GM19397 (cell line): Measurements from ENCODE around the gene TLR10.
A peak's percentile ranks its signal among the peaks of the same experiment; 100 is the strongest.
"Not testable (repeated sequence)": the region's sequence is repeated elsewhere in the genome, so short reads cannot be mapped to it uniquely, and the experiment has no call there.

Experiments used
- ATAC-seq: cut with Tn5 transposase; IDR thresholded peaks from one replicate; pipeline ENCODE4 v1.9.1; 2021; ENCODE audit warnings: mild to moderate bottlenecking, moderate library complexity; ENCODE audit not compliant: unreplicated experiment

The TLR10 gene

DNA sequence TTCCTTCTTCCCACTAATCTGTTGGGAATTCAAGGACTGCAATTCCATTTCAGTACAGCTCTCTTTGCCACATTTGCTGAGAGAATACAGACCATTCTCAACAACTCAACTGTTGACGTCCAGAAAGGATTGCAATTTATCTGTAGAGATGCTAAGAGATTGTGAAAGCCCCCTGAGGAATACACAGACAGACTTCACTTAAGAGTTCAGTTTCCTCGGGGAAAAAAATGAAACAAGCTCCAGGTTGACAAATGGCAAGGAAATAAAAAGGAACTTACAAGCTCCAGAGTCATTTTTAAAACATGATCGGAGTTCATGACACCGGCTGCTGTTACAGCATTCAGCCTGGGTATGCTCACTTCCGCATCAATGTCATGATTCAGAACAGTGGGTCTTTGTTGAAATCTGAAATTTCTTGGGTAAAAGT is 13.8 kb downstream of the TLR10 start:
- ATAC-seq = no peak

DNA sequence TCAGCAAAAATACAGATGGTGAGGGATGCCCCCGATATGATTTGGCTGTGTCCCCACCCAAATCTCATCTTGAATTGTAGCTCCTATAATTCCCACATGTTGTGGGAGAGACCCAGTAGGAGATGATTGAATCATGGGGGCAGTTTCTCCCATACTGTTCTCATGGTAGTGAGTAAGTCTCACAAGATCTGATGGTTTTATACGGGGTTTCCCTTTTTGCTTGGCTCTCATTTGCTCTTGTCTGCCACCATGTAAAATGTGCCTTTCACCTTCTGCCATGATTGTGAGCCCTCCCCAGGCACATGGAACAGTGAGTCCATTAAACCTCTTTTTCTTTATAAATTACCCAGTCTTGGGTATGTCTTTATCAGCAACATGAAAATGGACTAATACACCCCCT is 15.8 kb downstream of the TLR10 start:
- ATAC-seq = not testable (repeated sequence)

DNA sequence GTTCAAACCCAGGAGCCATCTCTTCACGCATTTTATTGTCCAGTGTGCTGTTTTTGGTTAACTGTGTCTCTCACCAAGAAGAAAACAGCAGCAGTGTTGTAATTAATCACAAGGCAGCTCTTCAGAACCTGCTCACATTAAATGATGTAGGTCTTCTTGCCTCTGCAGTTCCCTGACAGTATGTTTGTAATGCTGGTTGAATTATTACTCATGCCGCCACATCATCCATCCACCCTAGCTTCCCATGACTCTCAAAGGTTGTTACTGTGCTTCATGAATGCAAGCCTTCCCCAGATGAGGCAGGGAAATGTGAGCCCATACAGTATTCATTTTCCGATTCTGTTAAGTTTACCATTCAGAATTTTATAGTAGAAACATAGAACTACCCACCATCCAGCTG is 17.4 kb downstream of the TLR10 start:
- ATAC-seq = no peak

DNA sequence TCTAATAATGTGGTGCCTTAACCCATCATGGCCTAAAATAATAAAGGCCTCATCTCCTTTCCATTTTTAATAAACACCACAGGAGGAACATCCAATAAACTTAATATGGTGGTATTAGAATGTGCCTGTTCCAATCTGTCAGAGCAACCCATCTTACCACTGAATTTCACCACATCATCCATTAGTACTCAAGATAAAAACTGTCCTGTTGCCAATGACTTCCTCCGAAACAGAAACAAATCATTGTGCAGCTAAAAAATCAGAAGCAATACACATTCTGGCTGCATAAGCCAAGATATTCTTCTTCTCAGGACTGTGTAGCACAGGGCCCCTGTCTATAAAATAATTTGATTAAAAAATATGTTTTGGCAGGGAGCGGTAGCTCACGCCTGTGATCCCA is 18.5 kb downstream of the TLR10 start:
- ATAC-seq = no peak

DNA sequence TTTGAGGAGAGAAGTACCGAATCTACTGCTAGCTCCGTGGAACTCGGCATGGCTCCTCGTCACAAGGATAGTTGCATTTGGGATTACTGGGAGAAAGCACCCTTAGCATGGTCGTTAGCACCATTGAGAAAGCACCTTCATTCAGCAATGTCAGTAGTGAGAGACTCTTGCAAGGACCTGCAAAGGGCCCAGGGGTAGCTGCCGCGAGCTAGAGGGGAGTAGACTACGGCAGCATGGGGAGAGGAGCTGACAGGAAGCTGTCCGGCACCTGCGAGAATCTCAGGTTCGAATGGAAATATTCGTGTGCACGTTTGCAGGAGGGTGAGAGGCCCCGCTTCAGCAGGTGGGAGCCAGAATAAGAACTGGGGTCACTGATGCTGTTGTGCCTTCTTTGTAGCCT is 20.2 kb downstream of the TLR10 start:
- no peak for ATAC-seq

DNA sequence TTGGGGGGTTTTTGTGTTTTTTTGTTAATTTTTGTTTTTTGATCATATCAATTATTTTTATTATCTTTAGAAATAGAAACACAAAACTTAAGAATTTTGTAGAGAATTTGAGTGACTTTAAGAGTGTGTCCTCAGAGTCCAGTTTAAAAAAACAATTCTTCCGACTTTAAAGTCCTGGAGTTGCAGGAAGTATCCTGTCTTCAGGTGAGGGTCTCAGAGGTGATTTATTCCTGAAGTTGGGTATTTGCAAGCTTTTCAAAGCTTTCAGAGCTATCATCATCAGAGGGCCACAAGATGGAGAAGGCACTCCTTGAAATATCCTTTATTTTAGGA is 23.0 kb downstream of the TLR10 start:
- no peak for ATAC-seq

DNA sequence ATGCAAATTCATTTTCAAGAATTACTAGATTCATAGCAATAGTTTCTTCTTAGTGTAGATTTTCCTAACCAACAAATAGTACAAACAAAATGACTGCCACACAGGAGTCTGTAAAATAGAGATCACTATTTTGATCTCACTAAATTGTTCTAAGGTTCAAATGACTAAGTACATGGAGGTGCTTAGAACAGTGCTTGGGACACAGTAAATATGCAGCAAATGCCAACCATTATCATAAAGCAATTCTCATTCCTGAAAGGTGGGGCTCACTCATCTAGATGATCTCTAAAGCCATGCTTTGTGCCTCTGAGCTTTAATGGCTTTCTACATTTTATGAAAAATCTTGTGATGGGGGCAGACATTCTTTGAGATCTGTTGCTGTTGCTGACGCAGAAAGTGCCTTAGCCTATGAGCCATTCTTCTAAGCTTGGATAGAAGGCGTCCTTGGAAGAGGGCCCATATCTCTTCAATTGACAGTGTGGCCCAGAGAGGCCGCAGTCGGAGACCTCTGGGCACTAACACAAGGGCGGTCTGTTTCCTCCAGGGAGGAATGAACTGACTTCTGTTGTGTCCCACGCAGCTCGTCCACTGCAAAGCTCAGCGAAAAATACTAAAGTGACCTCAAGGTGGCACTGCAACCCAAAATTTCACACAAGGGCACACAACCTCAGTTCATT is 23.5 kb downstream of the TLR10 start:
- ATAC-seq = no peak

DNA sequence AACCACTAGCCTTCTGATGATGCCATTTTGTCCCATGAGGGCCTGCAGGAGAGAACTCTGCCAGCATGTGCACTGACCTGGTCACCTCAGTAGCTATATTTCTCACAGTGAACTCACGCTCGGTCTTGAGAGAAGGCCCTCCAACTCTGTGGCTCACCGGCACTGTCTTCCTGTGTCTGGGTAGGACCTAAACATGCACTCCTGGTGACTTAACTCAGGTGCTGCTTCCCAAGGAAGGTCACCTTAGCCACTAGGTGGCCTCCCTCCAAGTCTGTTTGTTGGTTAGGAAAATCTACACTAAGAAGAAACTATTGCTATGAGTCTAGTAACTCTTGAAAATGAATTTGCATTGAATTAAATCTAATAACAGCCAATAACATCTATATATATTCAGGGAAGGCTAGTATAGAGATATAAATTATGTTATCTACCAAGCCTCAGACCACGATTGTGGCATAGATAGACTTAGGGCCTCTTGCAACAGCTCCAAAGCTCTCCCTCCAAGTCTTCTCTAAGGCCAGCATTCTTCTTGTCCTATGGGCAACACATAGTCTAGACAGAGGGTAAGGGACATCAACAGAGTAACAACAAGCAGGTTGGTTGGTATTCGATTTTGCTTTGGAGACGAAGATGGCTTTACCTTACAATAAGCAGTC is 24.7 kb downstream of the TLR10 start:
- ATAC-seq = no peak

DNA sequence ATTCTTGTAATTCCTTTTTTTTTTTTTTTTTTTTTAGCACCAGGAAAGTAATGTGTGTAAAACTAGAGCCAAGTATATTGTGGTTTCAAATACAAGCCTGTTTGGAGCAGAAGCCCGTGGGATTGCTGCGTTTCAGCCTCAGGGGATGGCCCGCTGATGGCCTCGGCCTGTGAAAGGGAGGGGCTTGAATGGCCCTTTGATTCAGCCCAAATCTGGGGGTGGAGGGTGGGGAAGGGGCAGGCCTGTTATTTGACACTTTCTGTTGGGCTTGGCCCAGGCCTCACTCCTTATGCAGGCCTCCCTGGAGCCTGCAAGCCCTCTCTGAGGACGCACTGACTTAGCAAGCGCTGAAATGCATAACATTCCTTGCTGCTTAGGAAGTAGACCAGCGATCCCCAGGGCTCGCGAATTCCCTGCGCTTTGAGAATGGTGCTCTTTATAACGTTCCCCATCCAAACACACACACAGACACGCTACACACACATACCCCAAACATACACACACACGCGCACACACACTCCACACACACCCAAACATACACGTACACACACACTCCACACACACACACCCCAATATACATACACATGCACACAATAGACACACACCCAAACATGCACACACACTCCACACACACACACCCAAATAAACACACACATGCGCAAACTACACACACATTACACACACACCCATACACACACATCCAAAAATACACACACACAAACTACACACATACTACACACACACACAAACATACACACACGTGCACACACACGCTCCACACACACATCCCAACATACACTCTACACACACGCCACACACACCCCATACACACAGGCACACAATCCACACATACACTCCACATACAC is 29.6 kb downstream of the TLR10 start:
- no peak for ATAC-seq

DNA sequence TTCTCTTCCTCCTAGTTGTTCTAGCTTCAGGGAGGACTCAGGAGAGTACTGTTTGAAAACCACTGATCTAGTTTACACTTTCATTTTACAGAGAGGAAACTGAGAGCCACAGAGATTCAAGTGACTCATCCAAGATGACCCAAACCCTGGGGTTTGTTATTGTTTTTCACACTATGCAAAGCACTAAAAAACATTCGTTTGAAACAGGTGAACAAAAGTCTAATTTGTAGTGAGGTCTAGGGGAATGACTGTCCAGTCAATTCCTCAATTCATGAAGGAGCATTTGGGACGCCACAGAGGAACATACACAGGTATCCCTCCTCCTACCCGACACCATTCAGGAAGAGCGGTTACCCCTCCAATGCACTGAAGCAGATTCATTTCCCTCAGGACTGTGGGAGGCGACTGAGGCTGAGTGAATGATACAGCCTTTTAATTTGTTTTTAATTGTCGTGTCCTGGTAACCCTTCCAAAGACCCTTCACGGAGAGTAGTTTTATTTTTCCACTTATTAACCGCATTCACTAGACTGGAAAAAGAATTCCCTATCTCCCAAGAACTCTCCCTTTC is 30.3 kb downstream of the TLR10 start:
- ATAC-seq = peak; percentile 84

DNA sequence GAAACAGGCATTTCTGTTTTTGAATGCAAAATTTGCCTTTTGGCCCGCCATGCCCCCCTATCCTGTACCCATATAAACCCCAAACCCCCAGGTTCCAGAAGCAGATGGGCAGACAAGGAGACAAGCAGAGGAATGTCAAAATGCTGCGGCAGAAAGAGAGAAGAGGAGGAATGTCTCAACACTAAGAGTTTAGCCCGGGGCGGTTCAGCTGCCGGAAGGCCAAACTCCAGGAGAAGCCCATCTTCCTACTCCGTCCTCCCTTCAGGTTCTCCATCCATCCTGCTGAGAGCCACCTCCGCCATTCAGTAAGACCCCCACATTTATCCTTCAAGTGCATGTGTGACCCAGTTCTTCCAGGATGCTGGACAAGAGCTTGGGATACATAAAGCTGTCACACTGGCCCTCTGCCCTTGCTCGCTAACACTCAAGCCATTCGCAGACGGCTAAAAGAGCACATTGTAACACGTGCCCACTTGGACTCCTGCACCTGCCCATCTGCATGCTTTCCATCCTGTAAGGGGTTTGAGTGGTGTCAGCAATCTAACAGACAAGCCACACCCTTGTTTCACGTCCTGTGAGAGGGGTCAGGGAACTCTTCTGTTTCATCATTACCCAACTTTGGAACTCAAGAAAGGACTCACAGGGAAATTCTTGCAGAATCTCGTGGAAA is 31.3 kb downstream of the TLR10 start:
- no peak for ATAC-seq

DNA sequence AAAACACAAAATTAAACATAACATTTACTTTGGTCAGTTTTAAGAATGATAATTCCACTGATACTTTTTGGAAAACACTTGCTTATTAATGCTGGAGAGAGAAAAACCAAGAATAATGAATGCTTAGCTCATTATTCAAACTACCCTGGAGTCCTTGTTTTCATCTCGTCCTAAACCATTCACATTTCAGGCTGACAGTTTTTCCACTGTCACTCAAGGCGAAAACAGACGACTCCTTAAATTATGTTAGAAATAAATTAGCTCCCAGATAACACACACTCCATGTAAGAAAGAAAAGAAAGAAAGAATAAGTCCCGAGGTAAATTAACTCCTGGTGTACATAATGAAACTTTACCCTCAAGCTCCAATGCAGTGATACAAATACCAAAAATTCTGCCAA is 33.5 kb downstream of the TLR10 start:
- no peak for ATAC-seq

DNA sequence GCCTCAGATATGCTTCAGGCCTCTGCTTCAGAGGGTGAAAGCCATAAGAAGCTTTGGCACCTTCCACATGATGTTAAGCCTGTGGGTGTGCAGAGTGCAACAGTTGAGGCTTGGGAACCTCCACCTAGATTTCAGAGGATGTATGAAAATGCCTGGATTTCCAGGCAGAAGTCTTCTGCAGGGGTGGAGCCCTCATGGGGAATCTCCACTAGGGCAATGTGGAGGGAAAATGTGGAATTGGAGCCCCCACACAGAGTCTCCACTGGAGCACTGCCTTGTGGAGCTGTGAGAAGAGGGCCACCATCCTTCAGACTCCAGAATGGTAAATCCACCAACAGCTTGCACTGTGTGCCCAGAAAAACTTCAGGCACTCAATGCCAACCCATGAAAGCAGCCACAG is 35.2 kb downstream of the TLR10 start:
- ATAC-seq = no peak

DNA sequence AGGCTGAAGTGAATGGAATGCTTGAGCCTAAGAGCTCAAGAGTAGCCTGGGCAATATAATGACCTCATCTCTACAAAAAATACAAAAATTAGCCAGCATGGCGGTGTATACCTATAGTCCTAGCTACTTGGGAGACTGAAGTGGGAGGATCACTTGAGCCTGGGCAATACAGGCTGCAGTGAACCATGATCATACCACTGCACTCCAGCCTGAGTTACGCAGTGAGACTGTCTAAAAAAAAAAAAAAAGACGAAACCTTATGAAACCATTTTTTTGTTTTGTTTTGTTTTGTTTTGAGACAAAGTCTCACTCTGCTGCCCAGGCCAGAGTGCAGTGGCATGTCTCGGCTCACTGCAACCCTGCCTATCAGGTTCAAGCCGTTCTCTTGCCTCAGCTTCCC is 36.9 kb downstream of the TLR10 start:
- ATAC-seq = no peak

DNA sequence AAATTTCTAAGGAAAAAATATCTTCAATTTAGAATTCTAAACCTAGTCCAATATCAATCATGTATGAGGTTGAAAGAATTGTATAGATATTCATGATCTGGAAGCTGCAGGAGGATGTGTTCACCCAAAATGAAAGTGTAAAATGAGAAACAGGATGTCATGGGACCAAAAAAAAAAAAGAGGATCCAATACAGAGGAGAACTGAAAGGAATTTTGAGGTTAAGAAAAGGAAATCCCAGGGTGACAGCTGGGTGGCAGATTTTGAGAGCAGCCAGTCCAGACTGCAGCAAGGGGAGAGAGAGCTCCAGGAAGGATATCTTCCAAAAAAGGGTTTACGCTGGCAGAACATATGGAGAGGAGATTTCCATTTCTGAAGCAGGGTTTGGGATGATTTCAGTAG is 38.9 kb downstream of the TLR10 start:
- ATAC-seq = no peak

DNA sequence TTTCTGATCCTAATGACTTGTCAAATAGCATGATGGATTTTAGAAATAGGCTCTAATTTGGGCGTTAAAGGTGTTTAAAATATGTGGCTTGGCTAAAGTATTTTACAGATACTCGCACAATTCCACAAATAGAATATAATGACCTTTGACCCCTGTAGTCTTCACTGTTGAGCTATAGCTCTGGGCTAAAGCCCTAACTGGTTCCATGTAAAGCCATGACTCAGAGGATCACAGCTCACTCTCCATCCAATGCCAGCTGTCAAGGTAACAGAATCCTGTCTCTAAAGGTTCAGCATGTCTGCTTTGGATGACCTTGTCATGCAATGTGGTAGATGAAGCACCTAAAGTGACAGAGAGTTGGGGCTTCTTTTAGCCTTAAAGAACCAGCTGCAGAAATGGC is 42.5 kb downstream of the TLR10 start:
- ATAC-seq = no peak

DNA sequence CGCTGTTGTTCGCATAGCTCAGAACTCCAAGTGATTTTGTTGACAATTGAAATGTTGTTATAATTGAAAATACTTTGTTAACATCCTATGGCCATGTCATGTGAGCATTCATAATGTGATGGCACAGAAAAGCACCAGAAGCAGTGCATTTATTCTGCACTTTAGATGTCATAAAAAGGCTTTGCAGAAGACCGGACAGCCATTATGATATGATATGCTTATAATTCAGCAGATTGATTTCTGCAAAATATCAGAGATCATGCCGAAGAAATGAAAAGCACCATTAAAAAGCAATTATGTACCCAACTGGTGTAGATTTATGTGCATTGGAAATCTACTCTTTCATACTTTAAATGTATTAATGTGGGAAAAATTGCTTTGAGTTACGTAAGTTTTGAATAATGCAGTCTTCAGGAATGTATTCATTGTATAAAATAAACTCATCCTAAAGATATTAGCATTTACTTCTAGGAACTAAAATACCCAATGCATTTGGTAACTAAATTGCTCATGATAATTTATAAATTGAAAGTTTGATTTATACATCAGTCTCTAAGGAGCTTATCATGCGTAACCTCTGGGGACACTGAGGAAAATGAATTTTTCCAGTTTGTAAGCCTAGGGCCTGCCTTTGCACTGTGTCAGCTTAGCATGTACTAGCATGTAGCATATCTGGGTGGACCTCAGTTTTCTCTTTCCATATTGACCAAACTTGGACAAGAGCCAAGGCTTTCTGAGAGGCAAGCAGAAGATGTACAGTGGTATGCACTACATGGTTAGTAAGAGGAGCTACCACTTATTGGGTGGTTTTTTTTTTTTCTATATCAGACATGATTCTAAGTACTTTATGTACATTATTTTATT is 43.6 kb downstream of the TLR10 start:
- no peak for ATAC-seq

DNA sequence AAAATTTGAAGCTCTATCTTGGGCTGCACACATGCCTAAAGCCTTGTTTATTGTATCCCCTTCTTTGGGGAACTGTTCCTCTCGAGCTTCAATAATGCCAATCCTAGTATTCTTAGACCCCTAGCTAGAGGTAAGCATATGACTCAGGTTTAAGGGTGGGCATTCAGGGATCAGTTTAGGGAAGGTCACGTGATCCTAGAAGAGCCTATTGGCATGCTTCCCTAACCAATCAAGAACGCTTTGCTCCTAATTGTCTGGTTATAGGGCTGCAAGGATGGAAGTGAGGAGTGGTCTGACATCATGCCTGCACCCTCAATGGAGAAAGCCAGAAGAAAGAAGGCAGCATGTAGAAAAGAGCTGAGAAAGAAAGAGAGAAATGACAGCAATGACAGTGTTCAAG is 46.9 kb downstream of the TLR10 start:
- no peak for ATAC-seq

DNA sequence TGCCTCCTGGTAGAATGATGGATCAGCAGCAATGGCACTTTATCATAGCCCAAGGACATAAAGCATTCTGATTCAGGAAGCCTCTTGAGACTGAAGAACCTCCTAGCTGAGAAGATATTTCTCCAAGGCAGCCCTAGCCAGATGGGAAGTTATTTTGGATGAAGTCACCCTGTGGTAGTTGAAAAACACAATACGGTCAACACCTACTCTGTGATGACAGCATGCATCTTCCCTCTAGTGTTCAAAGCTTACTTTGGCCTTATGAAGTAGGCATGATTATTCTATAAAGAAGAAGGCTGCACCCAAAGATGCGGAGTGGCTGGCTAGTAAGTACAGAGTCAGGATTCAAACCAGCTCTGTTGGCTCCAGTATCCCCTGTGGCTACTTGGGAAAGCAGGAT is 47.9 kb downstream of the TLR10 start:
- no peak for ATAC-seq

DNA sequence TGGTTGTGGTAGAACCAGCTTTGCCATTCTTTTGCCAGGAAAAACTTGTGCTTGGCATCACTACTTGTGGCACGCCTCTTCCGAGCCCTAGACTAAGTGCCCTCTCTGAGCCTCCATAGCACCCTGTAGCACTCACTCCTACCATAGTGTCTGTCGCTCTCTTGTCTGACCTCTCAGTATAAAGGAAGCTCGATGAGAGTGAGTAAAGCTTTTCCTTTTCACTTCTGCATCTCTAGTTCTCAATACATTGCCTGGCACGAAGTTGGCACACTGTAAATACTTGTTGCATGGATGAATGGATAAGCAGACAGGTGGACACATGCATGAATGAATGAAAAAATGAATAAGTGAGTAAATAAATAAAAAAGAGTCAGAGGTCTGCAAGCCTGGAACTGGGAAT is 48.3 kb downstream of the TLR10 start:
- no peak for ATAC-seq
